AG10803 (cell line): ENCODE measurements around the gene UBQLN4.

Experiments used
- DNase-seq: peaks from one replicate; pipeline ENCODE4 v3.0.0; 2010; ENCODE audit warnings: low read depth
- H3K4me3 ChIP-seq: 2 replicates; pipeline ENCODE4 v1.5.1; 2011; ENCODE audit warnings: mild to moderate bottlenecking, low read length, control low read depth
- CTCF ChIP-seq: conservative IDR thresholded peaks from 2 replicates; pipeline ENCODE4 v1.5.1; 2011; ENCODE audit warnings: mild to moderate bottlenecking, low read length, control low read depth, inconsistent platforms

Gene UBQLN4

DNA sequence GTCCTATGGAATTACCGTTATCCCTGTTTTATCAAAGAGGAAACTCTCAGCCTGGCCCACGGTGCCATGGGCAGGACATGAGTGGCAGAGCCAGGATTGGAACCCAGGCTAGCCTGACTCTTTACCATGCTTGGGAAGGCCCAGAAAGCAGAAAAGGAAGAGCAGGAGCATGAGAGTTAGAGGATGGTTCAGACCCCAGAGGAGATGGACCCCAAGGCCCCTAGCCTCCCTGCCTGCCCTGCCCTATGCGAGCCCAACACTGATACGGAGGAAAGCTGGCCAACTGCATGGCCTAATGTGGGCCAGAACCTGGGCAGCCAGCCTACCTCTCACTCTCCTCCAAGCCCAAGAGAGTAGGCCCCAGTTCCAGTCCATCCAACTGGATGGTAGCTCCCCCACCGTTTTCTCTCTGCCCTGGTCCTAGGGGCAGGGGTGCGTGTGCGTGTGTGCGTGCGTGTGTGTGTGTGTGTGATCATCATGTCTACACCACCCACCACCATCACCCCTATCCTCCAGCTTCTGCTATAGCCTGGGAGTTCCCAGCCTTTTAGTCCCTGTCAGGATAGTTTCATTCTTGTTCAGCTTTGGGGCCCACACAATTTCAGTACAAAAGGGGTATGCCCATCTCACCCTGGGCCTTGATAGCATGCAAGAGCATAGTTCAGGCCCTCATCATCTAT lies 44.0 kb upstream of the UBQLN4 start:
- DNase-seq: no peak
- H3K4me3 ChIP-seq: no peak overlapping the region
- no peak for TF ChIP-seq CTCF

- peak; percentile 81 for DNase-seq
- peak; percentile 97 for TF ChIP-seq CTCF
- no peak overlapping the region for H3K4me3 ChIP-seq
Measured at GRCh38 chr1:156096640-156097391, 43.2 kb upstream of the UBQLN4 start.

DNA sequence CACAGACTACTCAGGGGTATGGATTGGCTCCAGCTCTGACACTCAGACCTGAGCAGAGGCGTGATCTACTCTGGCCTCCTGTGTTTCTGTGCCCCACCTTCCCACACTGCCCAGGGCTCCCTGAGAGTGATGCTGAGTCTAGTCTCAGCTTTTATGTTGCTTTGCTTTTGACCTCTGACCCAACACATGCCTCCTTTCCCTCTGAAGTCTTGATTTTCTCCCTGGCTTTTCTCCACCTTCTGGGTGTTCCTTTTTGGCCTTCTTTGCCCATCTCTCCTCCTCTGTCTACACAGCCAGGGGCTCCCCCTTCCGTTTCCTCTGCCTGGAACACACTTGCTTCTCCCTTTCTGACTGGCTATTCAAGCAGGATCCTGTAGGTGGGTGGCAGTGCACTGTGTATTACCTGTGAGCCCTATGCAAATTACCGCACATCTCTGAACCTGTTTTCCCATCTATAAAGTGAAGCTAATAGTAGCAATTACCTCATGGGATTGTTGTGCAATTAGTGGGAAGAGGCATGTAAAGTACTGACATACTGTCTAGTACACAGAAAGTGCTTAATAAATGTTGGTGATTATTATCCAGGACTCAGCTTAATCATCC lies 42.4 kb upstream of the UBQLN4 start:
- no peak overlapping the region for H3K4me3 ChIP-seq
- DNase-seq: no peak

GRCh38 chr1:156091610-156092009 lies 38.0 kb upstream of the UBQLN4 start:
- TF ChIP-seq CTCF: no peak
- no peak for DNase-seq
- H3K4me3 ChIP-seq: no peak overlapping the region

More for the DNA sequence above, 42.4 kb upstream of the UBQLN4 start:
- no peak for TF ChIP-seq CTCF

DNA sequence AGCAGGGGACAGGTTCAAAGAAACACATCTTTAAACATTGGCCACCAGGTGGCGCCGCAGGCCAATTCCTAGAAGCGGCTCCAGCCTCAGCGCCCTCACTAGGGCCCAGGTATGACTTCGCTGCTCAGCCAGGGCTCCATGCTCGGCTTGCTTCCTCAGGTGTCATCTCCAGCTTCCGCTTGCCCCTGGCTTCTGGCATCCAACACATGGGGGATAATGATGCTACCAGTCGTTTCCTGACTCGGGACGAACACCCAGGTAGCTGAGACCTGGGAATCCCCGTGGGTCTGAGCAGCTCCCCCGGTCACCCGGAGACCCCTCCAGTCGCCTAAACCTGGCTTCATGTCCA lies 37.2 kb upstream of the UBQLN4 start:
- no peak overlapping the region for H3K4me3 ChIP-seq
- peak; percentile 66 for DNase-seq
- peak; percentile 76 for TF ChIP-seq CTCF

DNA sequence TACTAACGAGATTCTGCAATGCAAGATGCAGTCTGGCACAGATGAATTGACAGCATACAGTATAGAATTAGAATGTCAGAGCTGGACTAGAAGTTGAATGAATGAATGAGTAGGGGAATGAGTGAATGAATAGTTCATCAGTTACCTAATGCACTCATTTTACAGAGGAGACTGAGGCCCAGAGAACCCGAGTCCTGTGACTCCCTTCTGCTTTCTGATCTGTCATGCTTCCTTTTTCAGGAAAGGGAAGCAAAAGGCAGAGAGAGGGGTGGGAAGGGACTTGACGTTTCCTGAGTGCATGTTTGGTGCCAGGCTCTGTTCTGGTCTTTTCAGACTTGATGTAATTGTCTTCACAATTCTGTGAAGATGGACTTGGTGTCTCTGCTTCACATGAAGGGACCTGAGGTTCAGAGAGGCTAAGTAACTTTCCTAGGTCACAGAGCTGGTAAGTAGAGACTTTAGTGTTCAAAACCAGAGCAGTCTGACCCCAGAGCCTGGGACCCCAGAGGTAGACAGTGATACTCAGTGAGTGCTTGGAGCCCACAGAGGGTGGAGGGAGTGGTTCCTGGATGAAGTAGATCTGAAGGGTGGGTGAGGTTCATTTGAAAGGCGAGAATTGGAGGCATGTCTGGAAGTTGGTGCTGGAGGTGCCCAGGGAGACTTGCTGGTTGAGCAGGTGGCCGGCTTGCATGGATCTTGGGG lies 36.7 kb upstream of the UBQLN4 start:
- H3K4me3 ChIP-seq: no peak overlapping the region
- TF ChIP-seq CTCF: no peak

More for the DNA sequence above, 36.7 kb upstream of the UBQLN4 start:
- DNase-seq: no peak
